ENCODE measurements around the gene ZNF267. TPM values are rescaled to one million over a fixed set of nuclear protein-coding genes. Genes with fewer than 3 reads are reported as not detected.
"Not testable (repeated sequence)": the region's sequence is repeated elsewhere in the genome, so short reads cannot be mapped to it uniquely, and the experiment has no call there.

ZNF267 gene
- total and polyA plus RNA-seq, 8 donors: 9.5 to 30.8 (median 11.6) TPM

DNA sequence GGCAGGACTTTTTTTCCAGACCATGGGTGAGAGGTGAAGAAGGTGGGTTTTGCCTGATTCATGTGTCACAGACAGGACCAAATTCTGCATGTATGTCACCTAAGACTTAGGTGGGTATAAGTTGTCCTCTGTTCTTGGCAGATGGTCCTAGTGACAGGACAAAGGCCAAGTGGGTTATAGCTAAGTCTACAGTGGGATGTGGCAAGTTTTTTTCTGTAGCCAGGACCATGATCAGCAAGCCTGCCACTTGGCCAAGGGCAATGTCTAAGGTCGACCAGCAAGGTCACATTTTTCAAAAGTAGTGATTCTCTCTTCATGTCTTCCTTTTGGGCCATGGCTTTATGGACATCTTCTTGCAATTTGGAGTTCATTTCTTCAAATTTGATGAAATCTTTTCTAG lies 20.2 kb downstream of the ZNF267 start:
- peaks cover 0 to 45% of the 10 kb centered on the region in 2 donors for H3K9me3 ChIP-seq
- H3K4me3 ChIP-seq: no peak overlapping the region
- H3K27ac ChIP-seq: no peak overlapping the region
- H3K4me1 ChIP-seq: peaks cover 0 to under 1% of the 10 kb centered on the region in 2 donors
- ATAC-seq (no peak), DNase-seq (no peak)
- peaks cover 0 to 96% of the 10 kb centered on the region in 2 donors for H3K36me3 ChIP-seq
- intact Hi-C loops (cut with DNase I): no loop called here
- H3K27me3 ChIP-seq: no peaks in the 10 kb centered on the region
- TF ChIP-seq, protein P1, sequence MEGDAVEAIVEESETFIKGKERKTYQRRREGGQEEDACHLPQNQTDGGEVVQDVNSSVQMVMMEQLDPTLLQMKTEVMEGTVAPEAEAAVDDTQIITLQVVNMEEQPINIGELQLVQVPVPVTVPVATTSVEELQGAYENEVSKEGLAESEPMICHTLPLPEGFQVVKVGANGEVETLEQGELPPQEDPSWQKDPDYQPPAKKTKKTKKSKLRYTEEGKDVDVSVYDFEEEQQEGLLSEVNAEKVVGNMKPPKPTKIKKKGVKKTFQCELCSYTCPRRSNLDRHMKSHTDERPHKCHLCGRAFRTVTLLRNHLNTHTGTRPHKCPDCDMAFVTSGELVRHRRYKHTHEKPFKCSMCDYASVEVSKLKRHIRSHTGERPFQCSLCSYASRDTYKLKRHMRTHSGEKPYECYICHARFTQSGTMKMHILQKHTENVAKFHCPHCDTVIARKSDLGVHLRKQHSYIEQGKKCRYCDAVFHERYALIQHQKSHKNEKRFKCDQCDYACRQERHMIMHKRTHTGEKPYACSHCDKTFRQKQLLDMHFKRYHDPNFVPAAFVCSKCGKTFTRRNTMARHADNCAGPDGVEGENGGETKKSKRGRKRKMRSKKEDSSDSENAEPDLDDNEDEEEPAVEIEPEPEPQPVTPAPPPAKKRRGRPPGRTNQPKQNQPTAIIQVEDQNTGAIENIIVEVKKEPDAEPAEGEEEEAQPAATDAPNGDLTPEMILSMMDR (IDR thresholded peaks at IDR 0.05): no peak

DNA sequence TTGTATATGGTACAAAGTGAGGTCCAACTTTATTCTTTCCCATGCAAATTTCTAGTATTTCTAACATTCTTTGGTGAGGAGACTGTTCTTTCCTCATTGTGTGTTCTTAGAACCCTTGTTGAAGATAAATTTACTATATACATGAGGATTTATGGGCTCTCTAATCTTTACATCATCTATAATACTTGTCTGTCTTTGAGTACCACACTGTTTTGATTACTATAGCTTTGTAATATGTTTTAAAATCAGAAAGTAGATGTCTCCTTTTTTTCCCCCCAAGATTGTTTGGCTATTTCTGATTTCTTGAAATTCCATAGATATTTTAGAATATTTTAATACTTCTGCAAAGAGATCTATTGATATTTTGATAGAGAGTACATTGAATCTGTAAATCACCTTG lies 23.7 kb downstream of the ZNF267 start:
- Histone ChIP-seq H3K27ac (no peak overlapping the region), H3K4me1 (no peaks in the 10 kb centered on the region), H3K9me3 (peaks cover 0 to 54% of the 10 kb centered on the region in 2 donors), H3K36me3 (peaks cover 0 to 86% of the 10 kb centered on the region in 2 donors), H3K4me3 (no peak overlapping the region), H3K27me3 (no peaks in the 10 kb centered on the region)
- ATAC-seq (no peak), DNase-seq (no peak)
- intact Hi-C loops (cut with DNase I): no loop called here
- TF ChIP-seq, protein P1 (IDR thresholded peaks at IDR 0.05): no peak

DNA sequence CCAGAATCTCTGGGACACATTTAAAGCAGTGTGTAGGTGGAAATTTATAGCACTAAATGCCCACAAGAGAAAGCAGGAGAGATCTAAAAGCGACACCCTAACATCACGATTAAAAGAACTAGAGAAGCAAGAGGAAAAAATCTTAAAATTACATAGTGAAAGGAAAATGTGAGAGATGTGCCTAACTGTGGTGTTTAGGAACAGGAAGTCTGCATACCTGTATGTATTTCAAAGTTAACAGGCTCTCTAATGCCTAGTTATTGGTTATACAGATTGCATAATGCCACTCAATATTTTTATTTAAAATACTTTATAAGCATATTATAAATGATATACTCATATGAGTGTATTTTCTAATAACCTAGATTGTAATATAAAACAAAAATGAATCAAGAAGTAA lies 25.9 kb downstream of the ZNF267 start:
- Histone ChIP-seq H3K4me1 (no peaks in the 10 kb centered on the region), H3K9me3 (peaks cover 0 to 66% of the 10 kb centered on the region in 2 donors), H3K36me3 (peaks cover 0 to 73% of the 10 kb centered on the region in 2 donors), H3K4me3 (no peak overlapping the region), H3K27ac (no peak overlapping the region), H3K27me3 (no peaks in the 10 kb centered on the region)
- ATAC-seq (no peak), DNase-seq (no peak)
- intact Hi-C loops (cut with DNase I): no loop called here
- TF ChIP-seq, protein P1 (IDR thresholded peaks at IDR 0.05): no peak

DNA sequence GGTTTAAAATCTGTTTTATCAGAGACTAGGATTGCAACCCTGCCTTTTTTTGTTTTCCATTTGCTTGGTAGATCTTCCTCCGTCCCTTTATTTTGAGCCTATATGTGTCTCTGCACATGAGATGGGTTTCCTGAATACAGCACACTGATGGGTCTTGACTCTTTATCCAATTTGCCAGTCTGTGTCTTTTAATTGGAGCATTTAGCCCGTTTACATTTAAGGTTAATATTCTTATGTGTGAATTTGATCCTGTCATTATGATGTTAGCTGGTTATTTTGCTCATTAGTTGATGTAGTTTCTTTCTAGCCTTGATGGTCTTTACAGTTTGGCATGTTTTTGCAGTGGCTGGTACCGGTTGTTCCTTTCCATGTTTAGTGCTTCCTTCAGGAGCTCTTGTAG lies 31.0 kb downstream of the ZNF267 start:
- H3K27me3 ChIP-seq; intact Hi-C loops (cut with DNase I); H3K4me3 ChIP-seq; ATAC-seq; DNase-seq; H3K4me1 ChIP-seq; H3K27ac ChIP-seq: not testable (repeated sequence)
- H3K36me3 ChIP-seq: peaks cover 0 to 63% of the 10 kb centered on the region in 2 donors
- H3K9me3 ChIP-seq: peaks cover 0 to 75% of the 10 kb centered on the region in 2 donors

DNA sequence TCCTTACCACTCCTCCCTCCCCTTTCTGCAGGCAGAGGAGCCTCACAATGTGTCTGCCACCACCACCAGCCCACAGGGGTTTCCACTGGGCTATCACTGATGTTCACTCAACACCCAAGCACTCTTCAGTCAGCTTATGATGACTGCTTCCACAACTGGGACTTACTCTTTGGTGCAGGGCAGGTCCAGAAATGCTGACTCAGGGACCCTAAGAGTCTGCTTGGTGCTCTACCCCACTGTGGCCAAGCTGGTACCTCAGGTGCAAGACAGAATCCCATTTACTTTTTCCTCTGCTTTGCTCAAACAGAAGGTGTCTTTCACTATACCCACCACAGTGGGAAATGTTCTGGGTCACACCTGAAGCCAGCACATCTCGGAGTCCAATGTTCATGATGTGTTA lies 40.1 kb downstream of the ZNF267 start:
- Histone ChIP-seq H3K36me3 (peaks cover 14 to 92% of the 10 kb centered on the region in 2 donors), H3K9me3 (peaks cover 21 to 100% of the 10 kb centered on the region in 2 donors), H3K27me3 (no peaks in the 10 kb centered on the region), H3K27ac (no peak overlapping the region), H3K4me3 (no peak overlapping the region), H3K4me1 (no peaks in the 10 kb centered on the region)
- TF ChIP-seq, protein P1 (IDR thresholded peaks at IDR 0.05): no peak
- intact Hi-C loops (cut with DNase I): no loop called here
- DNase-seq (no peak), ATAC-seq (no peak)

DNA sequence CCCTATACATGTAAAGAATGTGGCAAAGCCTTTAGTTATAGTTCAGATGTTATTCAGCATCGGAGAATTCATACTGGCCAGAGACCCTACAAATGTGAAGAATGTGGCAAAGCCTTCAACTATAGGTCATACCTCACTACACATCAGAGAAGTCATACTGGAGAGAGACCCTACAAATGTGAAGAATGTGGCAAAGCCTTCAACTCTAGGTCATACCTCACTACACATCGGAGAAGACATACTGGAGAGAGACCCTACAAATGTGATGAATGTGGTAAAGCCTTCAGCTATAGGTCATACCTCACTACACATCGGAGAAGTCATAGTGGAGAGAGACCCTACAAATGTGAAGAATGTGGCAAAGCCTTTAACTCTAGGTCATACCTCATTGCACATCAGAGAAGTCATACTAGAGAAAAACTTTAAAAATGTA lies 42.5 kb downstream of the ZNF267 start:
- Histone ChIP-seq H3K27me3 (no peaks in the 10 kb centered on the region), H3K4me3 (no peak overlapping the region), H3K27ac (no peak overlapping the region), H3K4me1 (no peaks in the 10 kb centered on the region), H3K9me3 (peaks cover 27 to 100% of the 10 kb centered on the region in 2 donors), H3K36me3 (peaks cover 14 to 81% of the 10 kb centered on the region in 2 donors)
- intact Hi-C loops (cut with DNase I): no loop called here
- TF ChIP-seq, protein P1 (IDR thresholded peaks at IDR 0.05): no peak
- no peak for DNase-seq
- ATAC-seq: no peak

All from left lung (tissue), 10 donors.